GM19043 (cell line): ENCODE results near the gene NRP2.

Experiments used
- ATAC-seq: cut with Tn5 transposase; IDR thresholded peaks from one replicate; pipeline ENCODE4 v1.9.1; 2021; ENCODE audit warnings: low read depth; ENCODE audit not compliant: unreplicated experiment

The NRP2 gene

DNA sequence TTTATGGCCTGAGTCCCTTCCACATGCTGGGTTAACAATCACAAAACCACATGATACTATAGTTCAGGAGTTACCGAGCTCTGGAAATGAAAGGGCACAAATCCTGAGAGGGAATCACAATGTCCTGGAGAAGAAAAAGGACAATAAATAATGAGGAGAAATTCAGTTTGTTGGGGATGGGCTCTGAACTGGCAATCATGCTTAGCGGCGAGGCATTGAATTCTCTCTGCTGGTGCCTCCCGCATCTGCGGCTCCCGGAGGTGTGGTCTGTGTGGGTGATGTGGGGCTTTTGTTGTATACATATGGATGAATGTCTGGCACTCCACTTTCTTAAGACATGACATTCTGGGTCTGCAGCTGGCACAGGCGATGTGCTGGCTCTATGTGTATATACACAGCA lies 46.1 kb downstream of the NRP2 start:
- ATAC-seq: no peak

DNA sequence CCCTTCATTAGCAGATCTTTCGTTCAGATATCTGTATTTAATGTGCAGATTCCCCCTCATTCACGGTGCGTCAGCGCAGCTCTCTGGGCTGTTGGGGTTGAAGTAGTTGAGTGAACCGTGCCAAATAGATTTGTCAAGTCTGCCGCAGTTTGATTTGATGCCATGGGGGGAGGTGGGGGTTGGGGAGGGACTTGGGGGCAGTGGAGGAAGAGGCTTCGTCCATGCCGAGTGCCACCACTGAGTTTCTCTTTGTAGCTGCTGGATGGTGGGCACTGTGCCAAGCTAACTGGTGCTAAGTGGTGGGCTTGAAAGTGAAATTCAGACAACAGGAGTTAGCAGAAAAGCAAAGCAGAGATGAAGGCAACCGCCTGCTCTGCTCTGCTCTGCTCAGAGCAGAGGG lies 47.9 kb downstream of the NRP2 start:
- ATAC-seq: no peak

DNA sequence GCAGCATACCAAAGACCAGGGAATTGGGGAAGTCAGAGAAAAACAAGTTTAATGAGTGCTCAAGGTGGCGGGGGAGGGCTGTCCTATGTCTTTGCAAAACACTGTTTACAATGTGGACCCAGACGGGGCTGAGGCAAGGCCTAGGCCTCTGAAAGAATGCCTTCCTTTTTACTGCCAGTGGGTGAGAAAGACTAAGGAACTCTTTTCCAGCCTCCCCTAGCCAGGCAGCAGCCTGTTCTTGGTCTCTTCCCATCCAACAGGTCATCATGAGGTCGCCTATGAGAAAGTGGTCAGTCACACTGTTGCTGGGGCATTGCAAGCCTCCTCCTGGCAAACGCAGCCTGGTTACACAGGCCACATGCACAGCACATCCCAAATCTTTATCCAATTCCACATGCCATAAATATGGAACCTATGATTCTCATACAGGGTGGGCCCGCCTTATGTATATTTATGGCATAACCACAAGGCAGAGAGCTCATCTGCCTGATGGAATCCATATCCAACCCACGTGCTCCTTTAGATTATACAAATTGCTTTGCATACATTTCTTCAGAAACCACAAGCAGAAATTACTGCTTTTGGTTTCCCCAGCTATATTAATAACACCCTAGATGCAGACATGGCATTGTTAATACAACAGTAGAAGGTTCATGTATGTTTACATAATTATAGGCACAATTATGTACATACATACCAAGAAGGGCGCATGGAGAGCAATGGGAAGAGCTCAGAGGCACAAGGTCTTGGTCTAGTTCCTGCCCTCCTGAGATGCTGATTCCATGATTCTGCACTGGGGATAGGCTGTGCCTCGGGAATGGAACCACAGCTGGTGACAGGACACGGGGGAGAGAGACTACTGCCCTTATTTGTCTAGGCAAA lies 48.6 kb downstream of the NRP2 start:
- no peak for ATAC-seq

GRCh38 chr2:205731583-205731981 lies 49.3 kb downstream of the NRP2 start:
- ATAC-seq: peak; percentile 77

- no peak for ATAC-seq
Measured at GRCh38 chr2:205732314-205732713, 50.0 kb downstream of the NRP2 start.

DNA sequence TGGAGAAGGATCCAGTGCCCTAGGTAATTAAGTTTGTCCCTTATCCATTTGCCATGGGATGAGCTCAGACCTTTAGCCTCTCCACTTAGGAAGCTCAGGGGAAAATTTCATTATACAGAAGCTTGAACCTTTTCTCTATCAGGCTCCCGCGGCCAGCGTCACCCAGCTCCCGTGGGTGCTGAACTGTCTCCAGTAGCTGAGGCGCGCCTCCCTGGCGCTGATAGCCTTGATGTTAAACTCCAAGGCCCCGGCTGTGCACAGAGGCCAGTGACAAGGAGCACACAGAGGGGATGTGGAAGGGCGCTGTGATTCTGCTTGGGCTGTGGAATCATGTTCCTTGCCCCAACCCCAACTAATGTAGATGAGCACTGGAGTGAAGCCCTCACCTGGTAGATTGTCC lies 50.8 kb downstream of the NRP2 start:
- no peak for ATAC-seq

- no peak for ATAC-seq
Measured at GRCh38 chr2:205733648-205734047, 51.3 kb downstream of the NRP2 start.

GRCh38 chr2:205734436-205735037 lies 52.2 kb downstream of the NRP2 start:
- no peak for ATAC-seq

- no peak for ATAC-seq
Measured at GRCh38 chr2:205738117-205738968, 56.0 kb downstream of the NRP2 start.

- no peak for ATAC-seq
Measured at GRCh38 chr2:205739620-205740019, 57.3 kb downstream of the NRP2 start.

- no peak for ATAC-seq
Measured at GRCh38 chr2:205740381-205740780, 58.1 kb downstream of the NRP2 start.

- ATAC-seq: no peak
Measured at GRCh38 chr2:205741256-205741978, 59.1 kb downstream of the NRP2 start.

- no peak for ATAC-seq
Measured at GRCh38 chr2:205743137-205743536, 60.8 kb downstream of the NRP2 start.

DNA sequence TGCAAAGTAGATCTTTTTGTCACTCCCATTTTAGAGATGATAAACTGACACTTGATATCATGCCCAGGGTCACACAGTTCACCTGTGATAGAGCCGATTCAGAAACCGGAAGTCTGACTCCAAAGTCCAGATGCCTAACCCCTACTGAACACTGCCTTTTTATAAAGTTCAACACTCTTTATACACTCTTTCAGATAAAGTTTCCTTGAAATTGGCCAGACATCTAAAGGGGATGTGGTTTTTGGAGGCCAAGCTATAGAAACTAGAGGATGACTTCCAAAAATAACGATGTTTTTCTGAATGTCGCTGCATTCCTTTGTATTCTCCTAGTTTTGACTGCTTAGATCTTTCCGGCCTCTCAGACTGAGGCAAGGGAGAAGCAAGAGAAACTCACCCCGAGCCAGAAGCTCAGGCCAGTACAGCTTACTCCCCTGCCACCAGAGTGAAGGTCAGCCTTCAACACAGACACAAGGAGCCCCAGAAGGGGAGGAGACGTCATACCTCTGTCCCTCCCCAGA lies 61.8 kb downstream of the NRP2 start:
- ATAC-seq: no peak

DNA sequence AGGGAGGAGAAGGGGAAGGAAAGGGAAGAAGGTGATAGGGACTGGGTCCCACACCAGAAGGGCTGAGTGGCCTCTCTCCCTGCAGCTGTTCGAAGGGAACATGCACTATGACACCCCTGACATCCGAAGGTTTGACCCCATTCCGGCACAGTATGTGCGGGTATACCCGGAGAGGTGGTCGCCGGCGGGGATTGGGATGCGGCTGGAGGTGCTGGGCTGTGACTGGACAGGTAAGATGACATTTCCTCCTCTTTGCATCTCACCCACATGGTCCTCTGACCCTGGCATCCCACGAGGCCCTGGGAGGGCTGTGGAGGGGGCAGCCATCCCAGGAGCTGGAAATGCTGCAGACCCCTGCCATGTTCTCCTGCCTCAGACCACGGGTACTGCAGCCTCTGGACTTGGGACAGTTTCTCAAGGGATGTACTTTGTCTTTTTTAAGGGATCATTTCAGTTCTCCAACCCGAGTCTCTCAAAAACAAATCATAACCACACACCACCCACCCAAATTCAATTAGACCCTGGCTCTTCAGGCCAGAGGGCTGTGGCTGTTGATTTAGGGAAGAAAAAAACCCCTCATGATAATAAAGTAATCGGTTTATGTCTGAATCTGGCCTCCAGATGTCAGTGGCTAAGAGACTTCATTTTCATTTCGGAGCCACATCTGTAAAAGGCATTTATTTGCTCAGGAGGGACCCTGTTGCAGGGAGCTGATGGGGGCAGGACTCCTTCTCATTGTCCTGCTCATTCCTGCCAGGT lies 63.5 kb downstream of the NRP2 start:
- ATAC-seq: no peak

GRCh38 chr2:205746420-205746785 lies 64.1 kb downstream of the NRP2 start:
- no peak for ATAC-seq

DNA sequence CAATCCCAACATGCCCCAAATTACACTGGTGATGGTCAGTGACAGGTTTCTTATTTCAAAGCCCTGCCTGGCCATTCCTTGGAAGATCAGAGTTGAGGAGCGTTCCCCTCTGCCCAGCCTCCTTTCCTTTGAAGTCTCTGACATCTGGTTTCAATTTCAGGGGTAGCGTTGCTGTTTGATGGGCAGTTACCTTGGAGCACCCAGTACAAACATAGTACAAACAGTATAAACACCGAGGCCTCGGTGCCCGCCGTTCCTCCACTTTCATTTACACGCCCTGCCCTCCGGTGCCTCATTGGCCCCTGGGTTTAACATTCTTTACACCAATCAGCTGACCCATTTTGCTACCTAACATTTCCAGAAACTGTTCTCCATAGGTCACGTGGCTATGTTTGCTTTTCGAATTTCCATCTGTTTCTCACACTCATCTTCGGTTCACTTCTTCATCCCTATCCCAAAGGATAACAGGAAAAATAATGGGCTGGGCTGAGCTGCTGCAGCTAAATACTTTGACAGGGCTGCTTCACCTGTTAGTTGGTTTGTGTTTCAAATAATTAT lies 65.6 kb downstream of the NRP2 start:
- no peak for ATAC-seq

DNA sequence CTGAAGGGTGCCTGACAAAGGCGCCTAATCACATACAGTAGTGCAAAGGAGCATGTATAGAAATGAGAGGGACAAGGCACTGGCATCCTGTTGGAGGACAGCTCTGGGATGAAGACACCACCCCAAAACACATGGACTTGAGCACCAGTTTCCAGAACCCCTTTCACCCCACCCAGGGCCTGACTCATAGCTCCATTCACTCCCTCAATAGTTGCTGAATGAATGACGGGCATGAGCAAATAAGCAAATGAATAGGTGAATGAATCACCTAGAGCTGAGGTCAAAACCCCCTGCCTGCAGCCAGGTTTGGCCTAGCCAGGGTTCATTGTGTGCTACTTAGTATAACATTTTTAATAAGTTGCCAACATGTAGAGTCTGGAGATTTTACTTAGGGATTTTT lies 66.3 kb downstream of the NRP2 start:
- no peak for ATAC-seq

GRCh38 chr2:205749078-205749477 lies 66.8 kb downstream of the NRP2 start:
- no peak for ATAC-seq
